IMR-90 (cell line): Measurements from ENCODE around the gene CFAP221. TPM values are rescaled to one million over a fixed set of nuclear protein-coding genes. Genes with fewer than 3 reads are reported as not detected.

ENCODE experiments used
- ATAC-seq: fragments of 200-7000 bp; cut with Tn5 transposase; 2 replicates; pipeline ENCODE4 v1.9.1; 2020; ENCODE audit warnings: low read depth, mild to moderate bottlenecking, moderate library complexity
- BruUV-seq: library from RNA; stranded (reverse); fragments of 400-500 nt; replicated peaks from 2 replicates; lab custom pipeline; 2021; lab: Mats Ljungman, UMichigan
- CTCF ChIA-PET: fragments of 300-600 bp; formaldehyde crosslinking; extraction: SDS; loops from one replicate; lab custom pipeline; 2021; ENCODE audit warnings: antibody characterized with exemption; lab: Yijun Ruan, JAX
- POLR2A ChIA-PET: fragments of 300-600 bp; sonication (Branson Sonifier 250); formaldehyde crosslinking; loops from one replicate; lab custom pipeline; 2022; ENCODE audit warnings: antibody characterized with exemption; ENCODE audit not compliant: unreplicated experiment; lab: Charles Lee
- DNase-seq: peaks from one replicate; pipeline ENCODE4 v3.0.0; 2013
- H2AFZ ChIP-seq: replicated peaks from 2 replicates; pipeline ENCODE3; 2013; ENCODE audit warnings: low read length, mild to moderate bottlenecking; ENCODE audit not compliant: poor library complexity
- H2AK5ac ChIP-seq: 2 replicates; pipeline ENCODE4 v1.6.1; 2013; ENCODE audit warnings: low read depth, low read length, inconsistent platforms
- H2AK9ac ChIP-seq: replicated peaks from 2 replicates; pipeline ENCODE3; 2013; ENCODE audit warnings: mild to moderate bottlenecking, low read depth, low read length, moderate library complexity; ENCODE audit not compliant: poor library complexity
- H2BK120ac ChIP-seq: 2 replicates; pipeline ENCODE4 v1.6.1; 2013; ENCODE audit warnings: low read depth, low read length, inconsistent platforms
- H2BK15ac ChIP-seq: 3 replicates; pipeline ENCODE4 v1.6.1; 2013; ENCODE audit warnings: low read depth, low read length, inconsistent platforms
- H2BK20ac ChIP-seq: 2 replicates; pipeline ENCODE4 v1.6.1; 2013; ENCODE audit warnings: low read depth, mild to moderate bottlenecking, inconsistent platforms, low read length, moderate library complexity
- H2BK5ac ChIP-seq: 2 replicates; pipeline ENCODE4 v1.6.1; 2013; ENCODE audit warnings: mild to moderate bottlenecking, low read depth, low read length, inconsistent platforms; ENCODE audit not compliant: poor library complexity, severe bottlenecking
- H3K14ac ChIP-seq: replicated peaks from 2 replicates; pipeline ENCODE4 v1.6.1; 2013; ENCODE audit warnings: low read depth, low read length, inconsistent platforms
- H3K18ac ChIP-seq: 2 replicates; pipeline ENCODE4 v1.6.1; 2013; ENCODE audit warnings: low read depth, low read length, control low read depth
- H3K23ac ChIP-seq: 2 replicates; pipeline ENCODE4 v1.6.1; 2013; ENCODE audit warnings: low read depth, low read length, inconsistent platforms
- H3K27ac ChIP-seq: 2 replicates; pipeline ENCODE4 v1.5.1; 2013; ENCODE audit warnings: mild to moderate bottlenecking, control low read depth, low read length; ENCODE audit not compliant: insufficient read depth
- H3K27me3 ChIP-seq: 2 replicates; pipeline ENCODE4 v1.6.1; 2013; ENCODE audit warnings: low read length; ENCODE audit not compliant: control insufficient read depth, insufficient read depth
- H3K36me3 ChIP-seq: 2 replicates; pipeline ENCODE4 v1.6.1; 2013; ENCODE audit warnings: low read length, mixed read lengths; ENCODE audit not compliant: control insufficient read depth, insufficient read depth
- H3K4ac ChIP-seq: 2 replicates; pipeline ENCODE4 v1.6.1; 2013; ENCODE audit warnings: low read depth, low read length, inconsistent platforms
- H3K4me1 ChIP-seq: 2 replicates; pipeline ENCODE4 v1.6.1; 2013; ENCODE audit warnings: low read length, mixed read lengths; ENCODE audit not compliant: control insufficient read depth, insufficient read depth
- H3K4me2 ChIP-seq: 2 replicates; pipeline ENCODE4 v1.6.1; 2013; ENCODE audit warnings: low read depth, mild to moderate bottlenecking, control low read depth, low read length, moderate library complexity
- H3K4me3 ChIP-seq: 2 replicates; pipeline ENCODE4 v1.5.1; 2013; ENCODE audit warnings: low read depth, mild to moderate bottlenecking, control low read depth, low read length, moderate library complexity; ENCODE audit not compliant: insufficient read depth
- H3K56ac ChIP-seq: 2 replicates; pipeline ENCODE4 v1.6.1; 2013; ENCODE audit warnings: low read length, inconsistent platforms; ENCODE audit not compliant: insufficient read depth; ENCODE audit errors: extremely low read depth
- H3K79me1 ChIP-seq, 2 experiments: 2 replicates each; pipeline ENCODE4 v1.6.1; 2013; ENCODE audit warnings: low read length in 2 of 2, inconsistent platforms in 1 of 2, low read depth in 1 of 2
- H3K9ac ChIP-seq: 2 replicates; pipeline ENCODE4 v1.6.1; 2013; ENCODE audit warnings: low read depth, low read length, control low read depth
- H3K9me1 ChIP-seq: 2 replicates; pipeline ENCODE4 v1.6.1; 2013; ENCODE audit warnings: low read length, inconsistent platforms; ENCODE audit not compliant: insufficient read depth
- H3K9me3 ChIP-seq: 2 replicates; pipeline ENCODE4 v1.6.1; 2013; ENCODE audit warnings: low read length; ENCODE audit not compliant: control insufficient read depth, insufficient read depth
- H4K20me1 ChIP-seq: 2 replicates; pipeline ENCODE4 v1.6.1; 2013; ENCODE audit warnings: low read length, inconsistent platforms; ENCODE audit not compliant: insufficient read depth
- H4K5ac ChIP-seq: 2 replicates; pipeline ENCODE4 v1.6.1; 2013; ENCODE audit warnings: mild to moderate bottlenecking, low read depth, low read length, control low read depth
- H4K8ac ChIP-seq, 2 experiments: 2 replicates each; pipeline ENCODE4 v1.6.1; 2013; ENCODE audit warnings: low read depth in 2 of 2, low read length in 2 of 2, control low read depth in 1 of 2, inconsistent platforms in 1 of 2
- H4K91ac ChIP-seq: 2 replicates; pipeline ENCODE4 v1.6.1; 2013; ENCODE audit warnings: low read depth, low read length, inconsistent platforms; ENCODE audit not compliant: insufficient read depth
- BHLHE40 ChIP-seq: fragments of 150-350 bp; IDR thresholded peaks from 2 replicates; pipeline ENCODE4 v1.6.1; 2016; ENCODE audit warnings: mild to moderate bottlenecking, low read depth, low read length
- CEBPB ChIP-seq: IDR thresholded peaks from 2 replicates; pipeline ENCODE4 v1.6.1; 2012; ENCODE audit warnings: low read depth, low read length, improper control_type of control experiment
- CHD1 ChIP-seq: IDR thresholded peaks from 2 replicates; pipeline ENCODE4 v1.6.1; 2012; ENCODE audit warnings: low read depth, low read length, improper control_type of control experiment
- CTCF ChIP-seq: conservative IDR thresholded peaks from 2 replicates; pipeline ENCODE4 v1.5.1; 2012; ENCODE audit warnings: mild to moderate bottlenecking, low read depth, low read length, improper control_type of control experiment
- ELK1 ChIP-seq: fragments of 150-350 bp; IDR thresholded peaks from 2 replicates; pipeline ENCODE4 v1.6.1; 2016; ENCODE audit warnings: low read depth, mild to moderate bottlenecking, low read length, moderate library complexity, borderline replicate concordance
- FOS ChIP-seq: fragments of 150-350 bp; IDR thresholded peaks from 2 replicates; pipeline ENCODE4 v1.6.1; 2016; ENCODE audit warnings: low read depth, low read length
- MAFK ChIP-seq: IDR thresholded peaks from 2 replicates; pipeline ENCODE4 v1.6.1; 2012; ENCODE audit warnings: low read depth, low read length, improper control_type of control experiment
- MAZ ChIP-seq: IDR thresholded peaks from 2 replicates; pipeline ENCODE4 v1.6.1; 2012; ENCODE audit warnings: low read depth, mild to moderate bottlenecking, low read length, improper control_type of control experiment, moderate library complexity, borderline replicate concordance
- MXI1 ChIP-seq: IDR thresholded peaks from 2 replicates; pipeline ENCODE4 v1.6.1; 2012; ENCODE audit warnings: low read depth, mild to moderate bottlenecking, low read length, moderate library complexity, borderline replicate concordance
- NFE2L2 ChIP-seq: fragments of 150-350 bp; IDR thresholded peaks from 2 replicates; pipeline ENCODE4 v1.6.1; 2016; ENCODE audit warnings: low read depth, mild to moderate bottlenecking, low read length
- POLR2A ChIP-seq: IDR thresholded peaks from 2 replicates; pipeline ENCODE4 v1.6.1; 2012; ENCODE audit warnings: mild to moderate bottlenecking, low read depth, low read length
- RAD21 ChIP-seq: IDR thresholded peaks from 2 replicates; pipeline ENCODE4 v1.6.1; 2012; ENCODE audit warnings: low read length, improper control_type of control experiment
- RCOR1 ChIP-seq: IDR thresholded peaks from 2 replicates; pipeline ENCODE4 v1.6.1; 2012; ENCODE audit warnings: mild to moderate bottlenecking, low read length, improper control_type of control experiment; ENCODE audit not compliant: insufficient replicate concordance
- RFX5 ChIP-seq: IDR thresholded peaks from 2 replicates; pipeline ENCODE4 v1.8.0; 2012; ENCODE audit warnings: low read depth, mild to moderate bottlenecking, low read length, moderate library complexity
- SMC3 ChIP-seq: fragments of 150-350 bp; IDR thresholded peaks from 2 replicates; pipeline ENCODE4 v1.6.1; 2016; ENCODE audit warnings: low read depth, mild to moderate bottlenecking, antibody characterized with exemption, low read length, moderate library complexity
- USF2 ChIP-seq: fragments of 150-350 bp; IDR thresholded peaks from 2 replicates; pipeline ENCODE4 v1.6.1; 2017; ENCODE audit warnings: mild to moderate bottlenecking, antibody characterized with exemption, low read length, low read depth
- WGBS, 2 experiments: methylation state at CpG; one replicate each; pipeline versions ENCODE4 v1.1.5 to v1.1.7; 2013; ENCODE audit warnings: missing lambda C conversion rate in 2 of 2; ENCODE audit not compliant: insufficient read length in 1 of 2; ENCODE audit errors: extremely low coverage in 2 of 2; 5-methylcytosine and 5-hydroxymethylcytosine counted together
- dilution Hi-C: fragments of 300-500 bp; cut with HindIII; formaldehyde crosslinking; loops from one replicate; pipeline ENCODE4 v1.14.3; 2018; ENCODE audit warnings: low sequenced_read_pairs; ENCODE audit not compliant: unreplicated experiment
- in situ Hi-C: fragments of 300-500 bp; cut with MboI; formaldehyde crosslinking; loops from 3 replicates; pipeline ENCODE4 v1.14.3; 2019; ENCODE audit warnings: low sequenced_read_pairs, inconsistent platforms, mixed read lengths
- intact Hi-C: fragments of 100-400 bp; cut with micrococcal nuclease; formaldehyde crosslinking; loops from 2 replicates; pipeline ENCODE4 v1.10.0; 2022
- polyA plus RNA-seq, 3 experiments: library from polyadenylated mRNA; depleted of rRNA; stranded (reverse); fragments of >200 nt; gene quantifications; 2 replicates each; pipeline ENCODE4 v1.2.3, GENCODE V29; 2012; ENCODE audit warnings: low replicate concordance in 1 of 3
- total RNA-seq: library from RNA; depleted of rRNA; stranded (reverse); fragments of >200 nt; gene quantifications from 2 replicates; pipeline ENCODE4 v1.2.3, GENCODE V29; 2012

The CFAP221 gene
- total and polyA plus RNA-seq, 2 of the 4 experiments (the other 2 are of a cell fraction): not detected

- no peak overlapping the region for H2BK120ac ChIP-seq
- ChIA-PET POLR2A (interaction anchor here (0.7 kb wide), 1 partner anchor 12 kb away, joined by 4 read pairs; no protein-coding TSS in a partner anchor), CTCF (no interaction called here)
Observed at GRCh38 chr2:119625226-119625625, 81.0 kb downstream of the CFAP221 start.

More at GRCh38 chr2:119625226-119625625, 81.0 kb downstream of the CFAP221 start:
- no peak overlapping the region for H2BK5ac ChIP-seq
- in situ Hi-C loops (no loop called here), intact Hi-C loops (no loop called here), dilution Hi-C loops (no loop called here)
- ATAC-seq (no peak), DNase-seq (no peak)
- H3K27me3 ChIP-seq: peaks cover 3% of the 10 kb centered on the region
- no peaks in the 10 kb centered on the region for H3K9me3 ChIP-seq
- no peak for TF ChIP-seq FOS
- no peak for TF ChIP-seq POLR2A
- no peak for TF ChIP-seq CEBPB
- TF ChIP-seq NFE2L2: no peak
- no peak for TF ChIP-seq RAD21
- no peak for TF ChIP-seq ELK1
- TF ChIP-seq MAZ: no peak
- no peak for TF ChIP-seq SMC3
- TF ChIP-seq CHD1: no peak
- TF ChIP-seq RFX5: no peak
- no peak for TF ChIP-seq MXI1
- TF ChIP-seq MAFK: no peak
- TF ChIP-seq BHLHE40: no peak
- no peak for TF ChIP-seq USF2
- TF ChIP-seq RCOR1: no peak
- no peak for TF ChIP-seq CTCF
- no peaks in the 10 kb centered on the region for H3K4me1 ChIP-seq
- H4K8ac ChIP-seq: no peak overlapping the region
- H4K5ac ChIP-seq: no peak overlapping the region
- H3K4me2 ChIP-seq: no peak overlapping the region
- H2AK9ac ChIP-seq: no peak overlapping the region
- no peak overlapping the region for H3K23ac ChIP-seq
- no peak overlapping the region for H3K14ac ChIP-seq
- H3K9ac ChIP-seq: no peak overlapping the region
- H3K79me1 ChIP-seq: no peaks in the 10 kb centered on the region
- no peak overlapping the region for H4K91ac ChIP-seq
- H2AK5ac ChIP-seq: no peak overlapping the region
- H3K56ac ChIP-seq: no peak overlapping the region
- H2AFZ ChIP-seq: no peak overlapping the region
- no peak overlapping the region for H3K27ac ChIP-seq
- H3K36me3 ChIP-seq: no peaks in the 10 kb centered on the region
- no TSS peak for BruUV-seq
- H3K4ac ChIP-seq: no peak overlapping the region
- no peaks in the 10 kb centered on the region for H3K9me1 ChIP-seq
- no peak overlapping the region for H3K18ac ChIP-seq
- no peaks in the 10 kb centered on the region for H4K20me1 ChIP-seq
- H2BK15ac ChIP-seq: no peak overlapping the region
- WGBS, 2 experiments: no CpG with 5 or more reads among the region's 3 CpGs
- no peak overlapping the region for H2BK20ac ChIP-seq
- no peak overlapping the region for H3K4me3 ChIP-seq
